NCI-H524 treated with DMSO at 0.1 percent for 48 hours (cell line): ENCODE results near the gene ITPR3.
A peak's percentile ranks its signal among the peaks of the same experiment; 100 is the strongest.

Experiments
- DNase-seq: peaks from one replicate; lab custom pipeline; 2025; lab: John Stamatoyannopoulos, UW

Gene ITPR3

GRCh38 chr6:33620856-33621710 is at the start of gene ITPR3:
Gene ITPR3 (plus strand): TSS chr6:33621322. CDS start chr6:33621603, 281 bp downstream.
- DNase-seq: no peak

- no peak for DNase-seq
These were observed 49.3 kb upstream of the ITPR3 start for GRCh38 chr6:33571637-33572316.

GRCh38 chr6:33575211-33575610 is 45.9 kb upstream of the ITPR3 start:
- no peak for DNase-seq

GRCh38 chr6:33576668-33577067 is 44.5 kb upstream of the ITPR3 start:
- DNase-seq: no peak

- DNase-seq: no peak
These were observed 44.0 kb upstream of the ITPR3 start for GRCh38 chr6:33577106-33577535.

- DNase-seq: no peak
These were observed 43.4 kb upstream of the ITPR3 start for GRCh38 chr6:33577718-33578117.

GRCh38 chr6:33578164-33578563 is 43.0 kb upstream of the ITPR3 start:
- no peak for DNase-seq

GRCh38 chr6:33578588-33579011 is 42.5 kb upstream of the ITPR3 start:
- DNase-seq: no peak

- peak; percentile 56 for DNase-seq
These were observed 41.1 kb upstream of the ITPR3 start, which contains the start of gene BAK1 for GRCh38 chr6:33579828-33580714. Gene BAK1 (minus strand): TSS chr6:33580276. CDS start chr6:33577604, 2,672 bp downstream.

- no peak for DNase-seq
These were observed 39.9 kb upstream of the ITPR3 start for GRCh38 chr6:33581186-33581585.

GRCh38 chr6:33583591-33584155 is 37.4 kb upstream of the ITPR3 start:
- DNase-seq: no peak

GRCh38 chr6:33584700-33585402 is 36.3 kb upstream of the ITPR3 start:
- no peak for DNase-seq

GRCh38 chr6:33585403-33586107 is 35.6 kb upstream of the ITPR3 start:
- DNase-seq: no peak

GRCh38 chr6:33586108-33586640 is 34.9 kb upstream of the ITPR3 start:
- DNase-seq: no peak

GRCh38 chr6:33587529-33587928 is 33.6 kb upstream of the ITPR3 start:
- no peak for DNase-seq

- no peak for DNase-seq
These were observed 32.2 kb upstream of the ITPR3 start for GRCh38 chr6:33588894-33589293.

- DNase-seq: no peak
These were observed 31.8 kb upstream of the ITPR3 start for GRCh38 chr6:33589392-33589730.

- DNase-seq: no peak
These were observed 31.2 kb upstream of the ITPR3 start for GRCh38 chr6:33589731-33590530.

GRCh38 chr6:33590531-33591198 is 30.5 kb upstream of the ITPR3 start:
- DNase-seq: no peak
